GM21515 (cell line): Measurements from ENCODE around the gene FZD2.
"Not testable (repeated sequence)": the region's sequence is repeated elsewhere in the genome, so short reads cannot be mapped to it uniquely, and the experiment has no call there.

ENCODE experiments used
- ATAC-seq: cut with Tn5 transposase; IDR thresholded peaks from one replicate; pipeline ENCODE4 v1.9.1; 2021; ENCODE audit not compliant: unreplicated experiment

FZD2 gene

DNA sequence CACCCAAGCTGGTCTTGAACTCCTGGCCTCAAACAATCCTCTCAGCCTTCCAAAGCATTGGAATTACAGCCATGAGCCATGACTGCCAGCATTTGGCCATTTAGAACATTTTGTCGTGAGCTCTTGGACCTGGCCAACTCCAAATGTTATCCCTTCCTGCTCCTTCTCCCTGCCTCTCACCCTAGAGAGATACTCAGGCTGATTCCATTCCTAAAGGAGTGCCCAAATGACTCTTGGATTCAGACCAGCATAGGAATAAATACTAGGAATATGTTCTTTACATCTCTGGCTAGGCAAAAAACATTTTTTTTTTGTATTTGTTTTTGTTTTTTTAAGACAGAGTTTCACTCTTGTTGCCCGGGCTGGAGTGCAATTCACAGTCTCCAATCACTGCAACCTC is 15.5 kb downstream of the FZD2 start:
- no peak for ATAC-seq

- no peak for ATAC-seq
These were observed 18.1 kb downstream of the FZD2 start for GRCh38 chr17:44575403-44575802.

GRCh38 chr17:44578947-44579346 is 21.7 kb downstream of the FZD2 start:
- no peak for ATAC-seq

GRCh38 chr17:44581868-44582267 is 24.6 kb downstream of the FZD2 start:
- no peak for ATAC-seq

DNA sequence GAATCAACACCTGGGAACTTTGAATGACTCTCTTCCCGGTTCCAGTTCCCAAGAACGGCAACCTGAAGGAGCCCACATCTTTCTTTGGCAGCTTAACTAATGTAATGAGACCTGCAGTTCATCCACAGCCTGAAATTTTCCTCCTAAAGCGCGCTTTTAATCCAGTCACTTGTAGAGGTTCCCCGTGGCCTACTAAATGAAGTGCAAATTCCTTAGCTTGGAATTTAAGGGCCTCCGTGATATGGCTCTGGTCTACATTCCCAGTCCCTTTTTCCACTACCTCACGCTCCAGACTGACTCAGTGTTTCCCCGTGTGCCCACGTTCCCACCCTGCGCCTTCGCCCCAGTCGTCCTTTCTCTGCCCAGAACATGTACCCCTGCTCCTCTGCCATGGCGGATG is 27.2 kb downstream of the FZD2 start:
- ATAC-seq, result no peak

GRCh38 chr17:44585315-44585714 is 28.0 kb downstream of the FZD2 start:
- ATAC-seq, result no peak

DNA sequence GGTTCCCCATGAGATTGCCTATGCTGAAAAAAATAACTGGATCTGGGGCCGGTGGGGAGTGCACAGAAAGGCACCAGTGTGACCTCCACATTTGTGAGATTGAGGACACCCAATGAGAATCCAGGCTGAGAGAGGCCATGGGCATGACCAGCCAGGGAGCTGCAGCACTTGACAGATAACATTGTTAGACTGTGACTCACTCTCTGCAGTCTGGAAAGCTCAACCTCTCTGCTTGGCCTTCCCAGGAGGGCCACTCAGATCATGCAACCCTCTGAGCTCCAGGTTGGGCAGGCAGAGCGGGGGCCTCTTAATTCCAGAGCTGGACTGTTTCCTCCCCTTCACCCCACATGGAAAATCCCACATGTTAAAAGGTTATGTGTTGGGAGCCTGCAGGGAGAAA is 30.1 kb downstream of the FZD2 start:
- ATAC-seq, result no peak

DNA sequence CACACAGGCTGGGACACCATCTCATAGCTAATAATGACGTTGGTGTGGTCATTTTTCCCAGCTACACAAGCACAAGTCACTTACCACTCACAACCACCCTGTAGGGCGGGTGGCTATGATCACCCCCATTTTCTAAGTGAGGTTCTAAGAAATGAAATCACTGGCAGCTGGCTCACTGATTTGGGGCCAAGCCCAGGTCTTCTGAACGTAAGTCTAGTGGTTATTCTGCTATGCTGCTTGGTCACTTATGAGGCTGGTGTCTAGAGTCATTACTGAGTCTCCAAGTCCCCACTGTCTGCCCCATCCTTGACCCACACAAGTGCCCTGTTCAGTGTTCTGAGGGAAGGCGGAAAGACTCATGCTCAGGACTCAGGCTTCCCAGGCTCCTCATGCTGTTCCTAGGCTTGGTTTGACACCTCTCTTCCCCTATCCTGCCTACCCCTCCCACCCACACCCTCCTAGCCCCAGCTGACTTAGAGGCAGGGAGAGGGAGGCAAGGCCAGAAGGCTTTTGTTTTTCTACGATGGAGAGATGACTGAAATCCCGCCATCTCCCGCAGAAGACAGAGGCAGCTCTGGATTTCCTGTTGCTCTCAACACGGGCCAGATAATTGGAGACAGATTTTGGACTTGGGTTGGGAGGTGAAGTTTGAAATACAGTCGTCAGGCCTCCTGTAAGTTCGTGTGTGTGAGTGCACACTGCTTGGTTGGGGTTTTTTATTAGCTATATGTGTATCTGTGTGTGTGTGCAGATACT is 32.2 kb downstream of the FZD2 start:
- no peak for ATAC-seq

DNA sequence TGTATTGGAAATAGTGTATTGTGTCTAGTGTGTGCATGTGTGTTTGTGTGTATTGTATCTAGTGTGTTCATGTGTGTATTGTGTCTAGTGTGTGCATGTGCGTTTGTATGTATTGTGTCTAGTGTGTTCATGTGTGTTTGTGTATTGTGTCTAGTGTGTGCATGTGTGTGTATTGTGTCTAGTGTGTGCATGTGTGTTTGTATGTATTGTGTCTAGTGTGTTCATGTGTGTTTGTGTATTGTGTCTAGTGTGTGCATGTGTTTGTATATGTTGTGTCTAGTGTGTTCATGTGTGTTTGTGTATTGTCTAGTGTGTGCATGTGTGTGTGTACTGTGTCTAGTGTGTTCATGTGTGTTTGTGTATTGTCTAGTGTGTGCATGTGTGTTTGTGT is 32.8 kb downstream of the FZD2 start:
- not testable (repeated sequence) for ATAC-seq

DNA sequence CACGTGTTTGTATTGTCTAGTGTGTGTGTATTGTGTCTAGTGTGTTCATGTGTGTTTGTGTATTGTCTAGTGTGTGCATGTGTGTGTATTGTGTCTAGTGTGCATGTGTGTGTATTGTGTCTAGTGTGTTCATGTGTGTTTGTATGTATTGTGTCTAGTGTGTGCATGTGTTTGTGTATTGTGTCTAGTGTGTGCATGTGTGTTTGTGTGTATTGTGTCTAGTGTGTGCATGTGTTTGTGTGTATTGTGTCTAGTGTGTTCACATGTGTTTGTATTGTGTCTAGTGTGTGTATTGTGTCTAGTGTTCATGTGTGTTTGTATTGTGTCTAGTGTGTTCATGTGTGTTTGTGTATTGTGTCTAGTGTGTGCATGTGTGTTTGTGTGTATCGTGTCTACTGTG is 33.5 kb downstream of the FZD2 start:
- not testable (repeated sequence) for ATAC-seq

DNA sequence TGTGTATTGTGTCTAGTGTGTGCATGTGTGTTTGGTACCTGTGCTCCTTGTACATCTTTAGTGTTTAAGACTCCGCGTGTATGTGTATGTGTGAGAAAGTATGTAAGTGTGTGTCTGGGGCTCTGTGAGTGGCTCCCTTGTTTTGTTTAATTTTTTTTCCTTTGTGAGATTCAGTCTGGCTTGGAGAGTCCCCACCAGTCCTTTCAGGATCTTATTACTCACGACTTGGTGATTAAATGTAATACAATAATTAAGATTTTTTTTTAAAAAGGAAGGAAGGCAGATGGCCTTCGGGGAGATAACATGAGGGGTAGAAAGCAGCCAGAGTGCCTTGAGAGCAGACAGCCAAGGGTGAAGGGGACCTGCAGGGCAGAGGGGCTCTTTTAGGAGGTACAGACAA is 33.9 kb downstream of the FZD2 start:
- no peak for ATAC-seq

DNA sequence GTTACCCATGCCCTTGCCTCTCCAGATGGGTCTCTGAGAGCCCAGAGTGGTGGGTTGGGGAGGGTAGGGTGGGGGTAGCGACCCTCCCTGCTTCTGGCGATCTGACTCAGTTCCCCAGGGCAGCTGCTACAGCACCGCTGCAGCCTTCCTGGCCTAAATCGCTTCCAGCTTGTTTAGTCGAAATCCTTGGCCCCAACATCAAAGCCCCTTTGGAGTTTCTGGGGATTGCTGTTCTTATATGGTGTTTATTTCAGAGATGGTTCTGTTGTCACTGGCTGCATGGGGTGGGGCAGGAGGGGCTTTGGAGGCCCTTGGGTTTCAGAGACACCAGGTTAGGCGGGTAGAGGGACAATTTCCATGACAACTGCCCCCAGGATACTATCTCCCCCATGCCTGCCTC is 35.9 kb downstream of the FZD2 start:
- no peak for ATAC-seq

GRCh38 chr17:44595216-44595775 is 38.0 kb downstream of the FZD2 start:
- no peak for ATAC-seq

DNA sequence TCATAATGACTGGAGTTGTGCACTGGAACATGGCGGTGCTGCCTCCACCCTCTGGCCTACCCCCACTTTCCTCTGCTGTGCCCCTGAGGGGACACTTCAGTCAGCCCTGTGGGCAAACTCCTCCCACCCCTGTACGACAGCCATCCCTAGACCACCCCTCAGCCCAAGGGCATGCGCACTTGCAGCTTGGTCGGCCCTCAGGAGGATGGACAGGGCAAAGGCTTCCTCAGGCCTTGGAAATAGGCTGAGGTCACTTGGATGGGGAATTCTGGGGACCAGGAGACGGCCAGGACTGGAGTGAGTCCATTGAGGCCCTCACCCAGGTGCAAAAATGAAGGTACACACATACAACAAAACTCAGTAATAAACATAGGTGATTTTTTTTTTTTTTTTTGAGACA is 41.0 kb downstream of the FZD2 start:
- ATAC-seq, result no peak

DNA sequence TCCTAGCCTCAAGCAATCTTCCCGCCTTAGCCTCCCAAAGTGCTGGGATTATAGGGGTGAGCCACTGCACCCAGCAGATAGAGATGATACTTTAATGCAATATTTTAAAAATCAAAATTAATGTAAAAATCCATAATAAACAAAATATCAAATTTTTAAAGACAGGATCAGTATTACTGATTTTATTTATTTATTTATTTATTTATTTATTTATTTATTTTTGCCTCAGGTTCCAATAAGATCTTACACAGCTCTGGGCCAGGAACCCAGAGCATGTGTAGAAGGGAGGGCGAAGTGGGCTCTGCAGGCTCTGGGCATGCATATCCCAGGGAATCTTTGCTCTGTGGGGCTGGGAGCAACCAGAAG is 41.6 kb downstream of the FZD2 start:
- ATAC-seq, result no peak

GRCh38 chr17:44599298-44600175 is 42.3 kb downstream of the FZD2 start:
- no peak for ATAC-seq

DNA sequence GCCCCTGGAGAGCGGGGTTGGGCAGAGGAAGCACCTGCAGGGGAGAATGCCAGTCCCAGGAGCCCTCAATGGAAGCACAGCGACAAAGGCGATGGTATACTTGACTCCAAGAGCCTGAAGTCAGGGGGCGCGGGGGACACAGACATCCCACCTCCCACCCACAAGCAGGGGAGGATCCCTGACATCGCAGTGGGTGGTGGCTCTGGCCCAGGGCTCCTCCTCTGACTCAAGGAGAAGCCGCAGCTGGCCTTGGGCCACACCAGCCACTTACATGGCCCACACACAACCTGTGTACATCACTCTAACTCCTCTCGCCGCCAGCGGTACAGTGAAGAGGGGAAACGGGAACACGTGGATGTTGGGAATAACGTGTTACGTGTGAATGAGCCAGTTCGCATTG is 44.3 kb downstream of the FZD2 start:
- no peak for ATAC-seq

DNA sequence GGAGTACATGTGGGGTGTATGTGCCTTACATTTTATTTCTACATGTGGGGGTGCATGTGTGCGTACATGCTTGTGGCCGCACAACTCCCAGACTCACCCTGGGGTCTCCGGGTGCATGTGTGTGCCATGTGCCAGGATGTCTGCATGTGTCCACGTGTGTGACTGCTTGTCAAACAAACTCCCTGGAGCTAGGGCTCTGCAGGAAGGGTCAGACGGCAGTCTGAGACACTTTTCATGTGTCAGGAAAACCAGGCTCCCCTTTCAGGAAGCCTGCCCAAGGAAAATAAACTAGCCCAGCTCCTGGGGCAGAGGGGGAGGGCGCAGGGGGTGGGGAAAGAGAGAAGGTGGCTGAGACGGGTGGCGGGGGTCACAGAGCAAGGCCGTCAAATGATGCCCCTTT is 44.7 kb downstream of the FZD2 start:
- ATAC-seq, result no peak

GRCh38 chr17:44602390-44602789 is 45.1 kb downstream of the FZD2 start:
- no peak for ATAC-seq

GRCh38 chr17:44602970-44603369 is 45.7 kb downstream of the FZD2 start:
- ATAC-seq, result no peak

GRCh38 chr17:44604116-44604761 is 47.0 kb downstream of the FZD2 start:
- no peak for ATAC-seq
